Cardiac muscle cell (in vitro differentiated cells and primary cell): ENCODE results near the gene CFAP70. TPM values are rescaled to one million over a fixed set of nuclear protein-coding genes. Genes with fewer than 3 reads are reported as not detected.
A peak's percentile ranks its signal among the peaks of the same experiment; 100 is the strongest.

Source experiments
- DNase-seq, 2 donors: peaks; one replicate each; pipeline versions ENCODE4 v3.0.0 to v3.0.0-alpha.2; 2010 to 2017; ENCODE audit warnings: low read depth in 1 of 2, low spot score in 1 of 2
- H3K27ac ChIP-seq: fragments of 200-600 bp; sonication (generic); 2 replicates; pipeline ENCODE4 v1.5.1; 2016
- H3K27me3 ChIP-seq: fragments of 200-600 bp; sonication (generic); 2 replicates; pipeline ENCODE4 v1.6.0; 2016; ENCODE audit warnings: control low read depth
- H3K36me3 ChIP-seq: fragments of 200-600 bp; sonication (generic); 2 replicates; pipeline ENCODE4 v1.5.1; 2016; ENCODE audit warnings: control low read depth
- H3K4me1 ChIP-seq: fragments of 200-600 bp; sonication (generic); 2 replicates; pipeline ENCODE4 v1.8.1; 2017; ENCODE audit warnings: low read depth, mild to moderate bottlenecking, mixed run types
- H3K4me3 ChIP-seq: fragments of 200-600 bp; sonication (generic); 2 replicates; pipeline ENCODE4 v1.5.1; 2016; ENCODE audit warnings: mild to moderate bottlenecking
- H3K9me3 ChIP-seq: fragments of 200-600 bp; sonication (generic); 2 replicates; pipeline ENCODE4 v1.5.1; 2017; ENCODE audit warnings: low read depth, mild to moderate bottlenecking, control low read depth
- polyA plus RNA-seq: library from polyadenylated mRNA; unstranded; fragments of >200 nt; fragmentation: Nextera tagmentation; extraction: Ambion mirVana; gene quantifications from 2 replicates; pipeline ENCODE4 v1.2.1, GENCODE V29; 2016
- total RNA-seq: library from RNA; depleted of rRNA; stranded (reverse); fragments of >200 nt; gene quantifications from 2 replicates; pipeline ENCODE4 v1.2.3, GENCODE V29; 2016
- TF ChIP-seq, protein P1 (sequence below): IDR thresholded peaks from 2 replicates; pipeline ENCODE4 v1.5.1; 2012; ENCODE audit warnings: low read depth, mild to moderate bottlenecking, low read length

The CFAP70 gene
- total and polyA plus RNA-seq, 2 experiments from 2014 or later, result 1.9 to 4.0 TPM

- no peaks in the 10 kb centered on the region for H3K27me3 ChIP-seq
- H3K4me3 ChIP-seq, result no peak overlapping the region
- TF ChIP-seq, protein P1, sequence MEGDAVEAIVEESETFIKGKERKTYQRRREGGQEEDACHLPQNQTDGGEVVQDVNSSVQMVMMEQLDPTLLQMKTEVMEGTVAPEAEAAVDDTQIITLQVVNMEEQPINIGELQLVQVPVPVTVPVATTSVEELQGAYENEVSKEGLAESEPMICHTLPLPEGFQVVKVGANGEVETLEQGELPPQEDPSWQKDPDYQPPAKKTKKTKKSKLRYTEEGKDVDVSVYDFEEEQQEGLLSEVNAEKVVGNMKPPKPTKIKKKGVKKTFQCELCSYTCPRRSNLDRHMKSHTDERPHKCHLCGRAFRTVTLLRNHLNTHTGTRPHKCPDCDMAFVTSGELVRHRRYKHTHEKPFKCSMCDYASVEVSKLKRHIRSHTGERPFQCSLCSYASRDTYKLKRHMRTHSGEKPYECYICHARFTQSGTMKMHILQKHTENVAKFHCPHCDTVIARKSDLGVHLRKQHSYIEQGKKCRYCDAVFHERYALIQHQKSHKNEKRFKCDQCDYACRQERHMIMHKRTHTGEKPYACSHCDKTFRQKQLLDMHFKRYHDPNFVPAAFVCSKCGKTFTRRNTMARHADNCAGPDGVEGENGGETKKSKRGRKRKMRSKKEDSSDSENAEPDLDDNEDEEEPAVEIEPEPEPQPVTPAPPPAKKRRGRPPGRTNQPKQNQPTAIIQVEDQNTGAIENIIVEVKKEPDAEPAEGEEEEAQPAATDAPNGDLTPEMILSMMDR, result no peak
- H3K4me1 ChIP-seq, result peaks cover 2% of the 10 kb centered on the region
- no peak for DNase-seq
- H3K36me3 ChIP-seq, result peaks cover 37% of the 10 kb centered on the region
- H3K9me3 ChIP-seq, result no peaks in the 10 kb centered on the region
- H3K27ac ChIP-seq, result peak overlapping the region; percentile 33
Measured at GRCh38 chr10:73234695-73235094, 124.0 kb downstream of the CFAP70 start.

- H3K27ac ChIP-seq, result peak overlapping the region; percentile 4
- TF ChIP-seq, protein P1, result no peak
- no peak overlapping the region for H3K4me3 ChIP-seq
- DNase-seq, result no peak
- H3K27me3 ChIP-seq, result no peaks in the 10 kb centered on the region
- H3K36me3 ChIP-seq, result peaks cover 32% of the 10 kb centered on the region
- H3K4me1 ChIP-seq, result peaks cover 7% of the 10 kb centered on the region
- H3K9me3 ChIP-seq, result no peaks in the 10 kb centered on the region
Measured at GRCh38 chr10:73233883-73234282, 124.8 kb downstream of the CFAP70 start.

DNA sequence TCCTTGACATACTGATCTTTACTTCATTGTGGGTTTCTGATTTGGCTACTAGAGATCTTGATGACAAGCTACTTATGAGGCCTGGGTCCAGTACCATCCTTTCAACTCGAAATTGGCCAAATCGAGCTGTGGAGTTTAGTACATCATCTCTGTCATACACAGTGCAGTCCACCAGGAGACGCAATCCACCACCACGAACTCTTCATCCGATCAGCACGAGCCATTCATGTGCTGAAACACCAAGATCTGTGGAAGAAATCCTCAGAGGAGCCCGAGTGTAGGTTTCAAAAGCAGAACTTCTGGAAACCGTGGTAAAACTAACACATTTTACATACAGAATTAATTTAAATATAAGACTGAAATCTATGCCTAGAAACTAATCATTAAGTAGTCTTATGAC is 125.8 kb downstream of the CFAP70 start:
- no peak overlapping the region for H3K27ac ChIP-seq
- H3K4me1 ChIP-seq, result peaks cover 7% of the 10 kb centered on the region
- peaks cover 28% of the 10 kb centered on the region for H3K36me3 ChIP-seq
- DNase-seq, result no peak
- TF ChIP-seq, protein P1, result no peak
- H3K4me3 ChIP-seq, result no peak overlapping the region
- H3K9me3 ChIP-seq, result no peaks in the 10 kb centered on the region
- no peaks in the 10 kb centered on the region for H3K27me3 ChIP-seq

GRCh38 chr10:73229567-73229966 is 129.1 kb downstream of the CFAP70 start:
- TF ChIP-seq, protein P1, result no peak
- Histone ChIP-seq H3K4me1 (peaks cover 7% of the 10 kb centered on the region), H3K27me3 (no peaks in the 10 kb centered on the region), H3K27ac (no peak overlapping the region), H3K4me3 (no peak overlapping the region), H3K9me3 (no peaks in the 10 kb centered on the region), H3K36me3 (peaks cover 17% of the 10 kb centered on the region)
- no peak for DNase-seq

- peak in 1 of 2 donors; percentile 68 for DNase-seq
- TF ChIP-seq, protein P1, result no peak
- Histone ChIP-seq H3K27ac (no peak overlapping the region), H3K36me3 (peaks cover 7% of the 10 kb centered on the region), H3K4me3 (no peak overlapping the region), H3K27me3 (no peaks in the 10 kb centered on the region), H3K9me3 (no peaks in the 10 kb centered on the region), H3K4me1 (peaks cover 7% of the 10 kb centered on the region)
Measured at GRCh38 chr10:73228247-73228646, 130.4 kb downstream of the CFAP70 start.

DNA sequence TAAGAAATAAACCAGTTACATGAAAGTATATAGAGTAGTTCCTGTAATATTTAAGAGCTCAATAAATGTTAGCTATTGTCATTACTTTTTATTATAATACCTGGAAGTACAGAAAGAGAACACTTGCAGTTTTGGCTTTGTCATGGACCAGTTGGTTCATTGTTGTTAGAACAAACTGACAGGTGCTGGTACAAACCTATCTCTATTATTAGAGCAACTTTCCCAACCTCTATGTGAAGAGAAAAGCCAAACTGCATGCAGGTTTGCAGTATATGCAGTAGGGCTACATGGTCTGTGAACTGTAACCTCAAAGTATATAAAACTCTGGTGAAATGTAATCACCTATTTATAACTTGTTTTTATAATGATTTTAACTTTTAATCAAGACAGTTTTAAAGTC is 132.0 kb downstream of the CFAP70 start:
- Histone ChIP-seq H3K36me3 (no peaks in the 10 kb centered on the region), H3K27me3 (no peaks in the 10 kb centered on the region)
- no peak for DNase-seq

More for the DNA sequence above, 132.0 kb downstream of the CFAP70 start:
- TF ChIP-seq, protein P1, result no peak
- H3K4me3 ChIP-seq, result no peak overlapping the region
- no peaks in the 10 kb centered on the region for H3K9me3 ChIP-seq
- no peak overlapping the region for H3K27ac ChIP-seq
- peaks cover 7% of the 10 kb centered on the region for H3K4me1 ChIP-seq
